Camera-type eye (tissue), 1 donor: ENCODE results near the gene CDCP2. TPM values are rescaled to one million over a fixed set of nuclear protein-coding genes. Genes with fewer than 3 reads are reported as not detected.

Experiments used
- total RNA-seq: library from RNA; depleted of rRNA; stranded (reverse); fragments of >200 nt; gene quantifications from one replicate; pipeline ENCODE4 v1.2.3, GENCODE V29; 2014

CDCP2 gene
- not detected for total RNA-seq

DNA sequence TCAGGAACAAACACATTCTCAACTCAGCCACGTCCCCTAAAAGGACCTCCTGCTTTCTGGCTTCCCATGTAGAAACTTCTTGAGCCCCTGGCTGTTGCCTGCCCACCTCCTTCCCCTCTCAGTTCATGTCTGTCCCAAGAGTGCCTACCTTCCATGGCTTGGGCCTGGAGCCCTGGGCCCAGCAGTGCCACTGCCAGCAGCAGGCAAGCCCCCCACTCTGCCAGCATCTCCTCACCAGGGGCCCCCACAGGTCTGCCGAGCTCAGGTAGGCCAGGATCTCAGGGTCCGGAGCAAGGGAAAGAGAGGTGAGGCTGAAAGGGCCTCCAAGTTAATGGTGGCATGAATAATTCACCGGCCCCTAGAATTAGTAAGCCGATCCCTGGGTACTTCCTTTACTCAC, at the start of gene CDCP2:
Gene CDCP2, minus strand, starts transcription at position 305 of the 400 bp plus-strand sequence. Its CDS starts 78 bp downstream, at position 227.

DNA sequence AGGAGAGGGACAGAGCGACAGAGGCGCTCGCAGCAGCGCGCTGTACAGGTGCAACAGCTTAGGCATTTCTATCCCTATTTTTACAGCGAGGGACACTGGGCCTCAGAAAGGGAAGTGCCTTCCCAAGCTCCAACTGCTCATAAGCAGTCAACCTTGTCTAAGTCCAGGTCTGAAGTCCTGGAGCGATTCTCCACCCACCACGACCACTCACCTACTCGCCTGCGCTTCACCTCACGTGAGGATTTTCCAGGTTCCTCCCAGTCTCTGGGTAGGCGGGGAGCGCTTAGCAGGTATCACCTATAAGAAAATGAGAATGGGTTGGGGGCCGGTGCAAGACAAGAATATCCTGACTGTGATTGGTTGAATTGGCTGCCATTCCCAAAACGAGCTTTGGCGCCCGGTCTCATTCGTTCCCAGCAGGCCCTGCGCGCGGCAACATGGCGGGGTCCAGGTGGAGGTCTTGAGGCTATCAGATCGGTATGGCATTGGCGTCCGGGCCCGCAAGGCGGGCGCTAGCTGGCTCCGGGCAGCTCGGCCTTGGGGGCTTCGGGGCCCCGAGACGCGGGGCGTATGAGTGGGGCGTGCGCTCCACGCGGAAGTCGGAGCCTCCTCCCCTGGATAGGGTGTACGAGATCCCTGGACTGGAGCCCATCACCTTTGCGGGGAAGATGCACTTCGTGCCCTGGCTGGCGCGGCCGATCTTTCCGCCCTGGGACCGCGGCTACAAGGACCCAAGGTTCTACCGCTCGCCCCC, 47.1 kb upstream of the CDCP2 start, which contains the start of the genes CYB5RL and MRPL37:
Gene CYB5RL, minus strand, starts transcription at position 266 of the 754 bp plus-strand sequence. CDS start 4,414 bp downstream, outside the sequence.
Gene MRPL37, plus strand, starts transcription at position 403 of the 754 bp plus-strand sequence. Its CDS starts 77 bp downstream, at position 480.

Other genes starting within 250 kb of the CDCP2 start
- 37.8 TPM for gene IFT25, start 207.3 kb downstream of the CDCP2 start, total RNA-seq
- 29.5 TPM for gene LRRC42, start 206.7 kb downstream of the CDCP2 start, total RNA-seq
- gene LDLRAD1, start 134.8 kb downstream of the CDCP2 start, total RNA-seq: not detected
- gene TMEM59, start 99.8 kb downstream of the CDCP2 start, total RNA-seq: 174 TPM
- gene TCEANC2, start 99.4 kb downstream of the CDCP2 start, total RNA-seq: 7.1 TPM
- 10.9 TPM for gene CYB5RL, start 47.0 kb upstream of the CDCP2 start, total RNA-seq
- gene MRPL37, start 47.2 kb upstream of the CDCP2 start, total RNA-seq: 33.6 TPM